H1 (cell line): ENCODE data around the gene B4GALNT1. TPM values are rescaled to one million over a fixed set of nuclear protein-coding genes. Genes with fewer than 3 reads are reported as not detected.

Experiments
- CTCF ChIA-PET: fragments of 300-600 bp; sonication (Branson Sonifier 250); formaldehyde crosslinking; loops from one replicate; lab custom pipeline; 2021; ENCODE audit not compliant: partially characterized antibody; lab: Charles Lee
- POLR2A ChIA-PET: fragments of 300-600 bp; sonication (Branson Sonifier 250); formaldehyde crosslinking; loops from one replicate; lab custom pipeline; 2021; ENCODE audit warnings: inconsistent platforms; ENCODE audit not compliant: partially characterized antibody; lab: Charles Lee
- DNase-seq, 2 experiments: peaks; one replicate each; pipeline versions ENCODE4 v3.0.0 to v3.0.0-alpha.2; 2010 to 2022; ENCODE audit warnings: low spot score in 2 of 2, low read depth in 1 of 2, mixed read lengths in 1 of 2
- FAIRE-seq: peaks from 2 replicates; lab custom pipeline; 2011; peaks lifted over from hg19 to GRCh38; lab: Jason Lieb, UNC
- H2AFZ ChIP-seq: 2 replicates; pipeline ENCODE4 v1.8.1; 2012; ENCODE audit warnings: low read length, inconsistent platforms
- H2AK5ac ChIP-seq: 2 replicates; pipeline ENCODE4 v1.6.1; 2013; ENCODE audit warnings: low read depth, low read length
- H2BK120ac ChIP-seq: replicated peaks from 2 replicates; pipeline ENCODE3; 2013; ENCODE audit warnings: low read depth, low read length, inconsistent platforms
- H2BK12ac ChIP-seq: 2 replicates; pipeline ENCODE4 v1.6.1; 2013; ENCODE audit warnings: low read depth, low read length
- H2BK15ac ChIP-seq: 2 replicates; pipeline ENCODE4 v1.6.1; 2013; ENCODE audit warnings: low read length
- H2BK20ac ChIP-seq: 2 replicates; pipeline ENCODE4 v1.6.1; 2013; ENCODE audit warnings: low read length
- H2BK5ac ChIP-seq: 2 replicates; pipeline ENCODE4 v1.6.1; 2013; ENCODE audit warnings: low read depth, low read length
- H3K14ac ChIP-seq: 2 replicates; pipeline ENCODE4 v1.6.1; 2013; ENCODE audit warnings: inconsistent platforms; ENCODE audit not compliant: insufficient read length
- H3K18ac ChIP-seq: 2 replicates; pipeline ENCODE4 v1.6.1; 2013; ENCODE audit warnings: low read length; ENCODE audit errors: extremely low read depth
- H3K23ac ChIP-seq: 2 replicates; pipeline ENCODE4 v1.6.1; 2013; ENCODE audit warnings: inconsistent platforms; ENCODE audit not compliant: insufficient read length
- H3K23me2 ChIP-seq: 2 replicates; pipeline ENCODE4 v1.6.1; 2013; ENCODE audit warnings: low read depth, low read length
- H3K27ac ChIP-seq: 2 replicates; pipeline ENCODE4 v1.6.1; 2011; ENCODE audit warnings: low read depth, low read length, inconsistent platforms
- H3K27me3 ChIP-seq, 4 experiments: replicated peaks in 1 of 4; 1 replicate in 1 of 4; 2 replicates in 3 of 4; pipeline versions ENCODE4 v1.6.1 to v1.8.1; 2011 to 2013; ENCODE audit warnings: low read length in 3 of 4, mild to moderate bottlenecking in 3 of 4, inconsistent platforms in 2 of 4, mixed read lengths in 2 of 4, moderate library complexity in 1 of 4; ENCODE audit not compliant: control insufficient read depth in 3 of 4, insufficient read depth in 3 of 4; ENCODE audit errors: extremely low read depth in 1 of 4
- H3K36me3 ChIP-seq, 4 experiments: 2 replicates each; pipeline versions ENCODE4 v1.6.1 to v1.8.1; 2011 to 2013; ENCODE audit warnings: mild to moderate bottlenecking in 4 of 4, low read length in 3 of 4, moderate library complexity in 2 of 4, control low read depth in 1 of 4, inconsistent platforms in 1 of 4; ENCODE audit not compliant: insufficient read depth in 4 of 4, control insufficient read depth in 2 of 4
- H3K4ac ChIP-seq: replicated peaks from 2 replicates; pipeline ENCODE3; 2013; ENCODE audit warnings: low read length, low read depth, mixed read lengths, inconsistent platforms; ENCODE audit not compliant: insufficient read length
- H3K4me1 ChIP-seq, 4 experiments: replicated peaks in 1 of 4; 1 replicate in 1 of 4; 2 replicates in 3 of 4; pipeline versions ENCODE4 v1.6.1 to v1.8.1; 2011 to 2013; ENCODE audit warnings: low read length in 3 of 4, inconsistent platforms in 2 of 4, mixed read lengths in 1 of 4; ENCODE audit not compliant: insufficient read depth in 4 of 4, control insufficient read depth in 3 of 4
- H3K4me2 ChIP-seq, 2 experiments: 2 replicates each; pipeline versions ENCODE4 v1.6.1 to v1.8.1; 2011 to 2013; ENCODE audit warnings: low read depth in 2 of 2, low read length in 2 of 2, control low read depth in 1 of 2, inconsistent platforms in 1 of 2, mild to moderate bottlenecking in 1 of 2; ENCODE audit not compliant: insufficient read depth in 1 of 2
- H3K4me3 ChIP-seq, 4 experiments: fragments of 200-600, 300-600 bp in 1 of 4; sonication (generic), shearing (Covaris generic), sonication (Bioruptor Twin) in 1 of 4; 2 replicates each; pipeline versions ENCODE4 v1.5.1 to v1.8.1; 2011 to 2016; ENCODE audit warnings: low read length in 4 of 4, low read depth in 3 of 4, control low read depth in 2 of 4, inconsistent platforms in 2 of 4, mild to moderate bottlenecking in 2 of 4, mixed read lengths in 1 of 4, moderate library complexity in 1 of 4; ENCODE audit not compliant: insufficient read depth in 2 of 4; ENCODE audit errors: extremely low read depth in 1 of 4
- H3K56ac ChIP-seq: replicated peaks from 2 replicates; pipeline ENCODE3; 2013; ENCODE audit warnings: low read depth, mild to moderate bottlenecking, mixed read lengths, low read length, inconsistent platforms; ENCODE audit not compliant: insufficient read length
- H3K79me1 ChIP-seq: 2 replicates; pipeline ENCODE4 v1.6.1; 2013; ENCODE audit warnings: low read depth, low read length, control low read depth
- H3K79me2 ChIP-seq, 2 experiments: 2 replicates each; pipeline versions ENCODE4 v1.6.1 to v1.8.1; 2012 to 2013; ENCODE audit warnings: low read length in 2 of 2, mild to moderate bottlenecking in 2 of 2, inconsistent platforms in 1 of 2; ENCODE audit not compliant: insufficient read depth in 2 of 2, control insufficient read depth in 1 of 2
- H3K9ac ChIP-seq, 4 experiments: replicated peaks in 1 of 4; 1 replicate in 1 of 4; 2 replicates in 3 of 4; pipeline versions ENCODE4 v1.6.1 to v1.8.1; 2011 to 2013; ENCODE audit warnings: low read depth in 3 of 4, low read length in 3 of 4, control low read depth in 2 of 4, mild to moderate bottlenecking in 2 of 4, moderate library complexity in 2 of 4, inconsistent platforms in 1 of 4; ENCODE audit errors: extremely low read depth in 1 of 4
- H3K9me3 ChIP-seq, 2 experiments: 2 replicates each; pipeline versions ENCODE4 v1.6.1 to v1.8.1; 2012 to 2013; ENCODE audit warnings: mild to moderate bottlenecking in 2 of 2, moderate library complexity in 2 of 2, control low read depth in 1 of 2, inconsistent platforms in 1 of 2, low read depth in 1 of 2, low read length in 1 of 2, mixed read lengths in 1 of 2; ENCODE audit not compliant: insufficient read depth in 2 of 2
- H4K20me1 ChIP-seq, 2 experiments: replicated peaks in 1 of 2; 2 replicates each; pipeline versions ENCODE3 to v1.8.1; 2011 to 2013; ENCODE audit warnings: inconsistent platforms in 2 of 2, low read length in 2 of 2, mild to moderate bottlenecking in 1 of 2; ENCODE audit not compliant: insufficient read depth in 2 of 2, control insufficient read depth in 1 of 2
- H4K5ac ChIP-seq: 2 replicates; pipeline ENCODE4 v1.6.1; 2013; ENCODE audit warnings: low read length, low read depth, mixed read lengths, inconsistent platforms; ENCODE audit not compliant: insufficient read length
- H4K8ac ChIP-seq: 2 replicates; pipeline ENCODE4 v1.8.0; 2013; ENCODE audit warnings: mild to moderate bottlenecking, moderate library complexity, low read length, inconsistent platforms; ENCODE audit not compliant: insufficient read depth; ENCODE audit errors: extremely low read depth
- H4K91ac ChIP-seq: replicated peaks from 2 replicates; pipeline ENCODE3; 2013; ENCODE audit warnings: low read length, mixed read lengths, inconsistent platforms; ENCODE audit not compliant: insufficient read length
- ASH2L ChIP-seq: fragments of 200-600, 300-600 bp; sonication (generic); IDR thresholded peaks from one replicate; pipeline ENCODE4 v1.7.1; 2017; ENCODE audit warnings: low read length
- CTBP2 ChIP-seq: IDR thresholded peaks from 2 replicates; pipeline ENCODE4 v1.7.0; 2011; ENCODE audit warnings: borderline replicate concordance, mild to moderate bottlenecking, moderate library complexity, mixed read lengths, low read length; ENCODE audit not compliant: insufficient read depth, insufficient read length
- EZH2 ChIP-seq: fragments of 200-600 bp; sonication (generic); IDR thresholded peaks from 2 replicates; pipeline ENCODE4 v1.7.1; 2012; ENCODE audit warnings: low read depth, mild to moderate bottlenecking, moderate library complexity, low read length, inconsistent platforms; ENCODE audit not compliant: severe bottlenecking
- GTF2F1 ChIP-seq: IDR thresholded peaks from 2 replicates; pipeline ENCODE4 v1.6.1; 2012; ENCODE audit warnings: low read depth, low read length, improper control_type of control experiment, borderline replicate concordance
- JUN ChIP-seq: IDR thresholded peaks from 2 replicates; pipeline ENCODE4 v1.6.1; 2011; ENCODE audit warnings: low read depth, mild to moderate bottlenecking, improper control_type of control experiment, low read length
- POLR2A ChIP-seq, 2 experiments: IDR thresholded peaks; 1 replicate in 1 of 2; 2 replicates in 1 of 2; pipeline ENCODE4 v1.6.1; 2011; ENCODE audit warnings: low read depth in 2 of 2, low read length in 2 of 2, mild to moderate bottlenecking in 2 of 2; ENCODE audit errors: control extremely low read depth in 1 of 2
- RAD21 ChIP-seq, 2 experiments: IDR thresholded peaks in 1 of 2; conservative IDR thresholded peaks in 1 of 2; 2 replicates each; pipeline ENCODE4 v1.6.1; 2011; ENCODE audit warnings: low read depth in 2 of 2, low read length in 2 of 2, improper control_type of control experiment in 1 of 2, inconsistent platforms in 1 of 2, mild to moderate bottlenecking in 1 of 2, moderate library complexity in 1 of 2
- RFX5 ChIP-seq: IDR thresholded peaks from 2 replicates; pipeline ENCODE4 v1.6.1; 2011; ENCODE audit warnings: low read depth, low read length, improper control_type of control experiment, borderline replicate concordance
- RNF2 ChIP-seq: fragments of 200-900, 300-1000 bp; sonication (generic); IDR thresholded peaks from 2 replicates; pipeline ENCODE4 v1.7.1; 2016; ENCODE audit warnings: borderline replicate concordance, low read depth, mild to moderate bottlenecking, antibody characterized with exemption, low read length; ENCODE audit not compliant: poor library complexity, severe bottlenecking; ENCODE audit errors: missing control alignments
- SP1 ChIP-seq: IDR thresholded peaks from 2 replicates; pipeline ENCODE4 v1.6.1; 2011; ENCODE audit warnings: low read depth, low read length
- SP2 ChIP-seq: IDR thresholded peaks from 2 replicates; pipeline ENCODE4 v1.6.1; 2012; ENCODE audit warnings: mild to moderate bottlenecking, low read length, inconsistent platforms
- SRF ChIP-seq: IDR thresholded peaks from 2 replicates; pipeline ENCODE4 v1.6.1; 2011; ENCODE audit warnings: mild to moderate bottlenecking, low read depth, low read length, moderate library complexity
- TAF7 ChIP-seq: optimal IDR thresholded peaks from 2 replicates; pipeline ENCODE3; 2011; ENCODE audit warnings: low read depth, mild to moderate bottlenecking, inconsistent platforms, low read length, moderate library complexity, borderline replicate concordance
- WGBS, 2 experiments: shearing (Covaris generic) in 1 of 2; methylation state at CpG; one replicate each; pipeline versions ENCODE4 v1.1.6 to v1.1.7; 2013 to 2015; ENCODE audit warnings: low lambda C conversion rate in 2 of 2, mixed read lengths in 2 of 2, inconsistent platforms in 1 of 2, low coverage in 1 of 2, missing lambda C conversion rate in 1 of 2; ENCODE audit not compliant: insufficient replicate concordance in 2 of 2, insufficient coverage in 1 of 2, insufficient read length in 1 of 2; ENCODE audit errors: extremely low coverage in 1 of 2, missing lambda C conversion rate in 1 of 2; 5-methylcytosine and 5-hydroxymethylcytosine counted together
- polyA plus RNA-seq, 7 experiments: library from polyadenylated mRNA; depleted of rRNA in 3 of 7; stranded (reverse) in 5 of 7; unstranded in 2 of 7; fragments of >200 nt in 5 of 7; fragments of 200-250 nt in 2 of 7; gene quantifications; 1 replicate in 5 of 7; 2 replicates in 1 of 7; 4 replicates in 1 of 7; pipeline versions ENCODE4 v1.2.1 to v1.2.3, GENCODE V29; 2011 to 2013; ENCODE audit warnings: missing spikeins in 2 of 7, mixed read lengths in 2 of 7
- total RNA-seq: library from RNA; stranded (reverse); fragmentation: NEBNext Ultra II Directional; extraction: Animal tissue kit (Norgen Biotek cat#: 25700); gene quantifications from 2 replicates; pipeline ENCODE4 v1.2.1, GENCODE V29; 2021

Gene B4GALNT1
- total and polyA plus RNA-seq, 2 of the 8 experiments (the other 6 are each of a cell fraction or from before 2014, with no cell fraction given) = 1.5 to 2.3 TPM

DNA sequence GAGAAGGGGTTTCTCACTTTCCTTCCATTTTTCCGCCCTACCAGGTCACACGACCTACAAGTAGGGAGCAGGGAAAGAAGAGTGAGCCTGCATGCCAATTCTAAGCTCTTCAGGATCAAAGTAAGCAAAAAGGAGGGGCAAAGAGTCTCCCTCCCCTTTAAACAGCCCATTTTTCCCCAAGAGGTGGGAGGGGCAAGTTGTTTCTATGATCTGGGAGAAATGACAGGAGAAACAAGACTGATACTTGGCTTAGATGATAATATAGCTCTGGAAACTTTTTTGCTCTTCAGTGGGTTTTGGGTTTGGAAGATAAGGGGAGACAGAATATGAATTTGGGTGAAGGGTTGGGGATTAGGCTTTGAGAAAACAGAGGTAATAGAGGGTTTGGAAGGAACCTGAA is 26.6 kb downstream of the B4GALNT1 start:
- no peak overlapping the region for H2BK12ac ChIP-seq
- DNase-seq (no peak), FAIRE-seq (no peak)
- H3K27ac ChIP-seq = no peak overlapping the region
- no peak overlapping the region for H2AFZ ChIP-seq
- H3K4me1 ChIP-seq = peaks cover 7 to 13% (median 12%) of the 10 kb centered on the region in 4 experiments
- no peak overlapping the region for H2BK120ac ChIP-seq
- no peak overlapping the region for H3K56ac ChIP-seq
- no peak overlapping the region; a peak in 1 of 4 replicates for H3K4me2 ChIP-seq
- peaks cover 0 to 10% of the 10 kb centered on the region in 2 experiments; a peak in 1 of 4 replicates for H3K79me2 ChIP-seq
- H3K14ac ChIP-seq = no peak overlapping the region
- no peak overlapping the region for H3K4ac ChIP-seq
- no peak overlapping the region for H3K23ac ChIP-seq
- H2AK5ac ChIP-seq = no peak overlapping the region
- peaks cover 0 to 17% (median 8%) of the 10 kb centered on the region in 4 experiments; a peak in 5 of 7 replicates for H3K27me3 ChIP-seq
- no peak overlapping the region for H2BK15ac ChIP-seq
- no peak overlapping the region for H4K5ac ChIP-seq
- peaks cover 0 to 2% of the 10 kb centered on the region in 2 experiments for H4K20me1 ChIP-seq
- H2BK20ac ChIP-seq = no peak overlapping the region
- H3K79me1 ChIP-seq = no peaks in the 10 kb centered on the region; the same call in 1 of the 2 replicates
- H3K18ac ChIP-seq = no peak overlapping the region
- H4K91ac ChIP-seq = no peak overlapping the region
- CTCF ChIA-PET = interaction anchor here (1.5 to 12.5 kb wide), 8 partner anchors 14 to 130 kb away, joined by 4 to 124 read pairs (median 12); partner anchors contain the start of genes B4GALNT1 and PIP4K2C
- H4K8ac ChIP-seq = no peak overlapping the region
- 81% methylated on average over 2 of the region's 2 CpGs; no CpG with 5 or more reads in 1 of the 2 experiments for WGBS, 2 experiments
- no peak overlapping the region for H3K9ac ChIP-seq
- no peak overlapping the region for H2BK5ac ChIP-seq
- POLR2A ChIA-PET = interaction anchor here (1.1 to 7.7 kb wide), 7 partner anchors 8 to 150 kb away, joined by 3 to 60 read pairs (median 4); partner anchors contain the start of genes CDK4, PIP4K2C and TSPAN31
- peaks cover 28% of the 10 kb centered on the region for H3K23me2 ChIP-seq
- peaks cover 5 to 12% (median 7%) of the 10 kb centered on the region in 4 experiments; a peak in 4 of 8 replicates for H3K36me3 ChIP-seq
- H3K9me3 ChIP-seq = no peaks in the 10 kb centered on the region
- no peak overlapping the region for H3K4me3 ChIP-seq
- TF ChIP-seq JUN (no peak), TAF7 (no peak), RFX5 (no peak), EZH2 (no peak), POLR2A (IDR thresholded peaks at IDR 0.05; ENCODE audit: control extremely low read depth in 1 of 2, low read depth in 2 of 2, low read length in 2 of 2) (no peak), CTBP2 (no peak), ASH2L (no peak), RNF2 (no peak), SP1 (no peak), RAD21 (IDR thresholded peaks at IDR 0.05 in 1 of 2, conservative IDR thresholded peaks at IDR 0.05 in 1 of 2; ENCODE audit: low read depth in 2 of 2, low read length in 2 of 2) (no peak), SP2 (no peak), SRF (no peak), GTF2F1 (no peak)
